D721Med (cell line): Measurements from ENCODE around the gene CAMLG.

Source experiments
- DNase-seq: peaks from one replicate; pipeline ENCODE4 v3.0.0; 2011; ENCODE audit warnings: low spot score; ENCODE audit not compliant: insufficient read length
- FAIRE-seq: peaks from 2 replicates; lab custom pipeline; 2011; peaks lifted over from hg19 to GRCh38; lab: Jason Lieb, UNC
- TF ChIP-seq, protein P1 (sequence below): IDR thresholded peaks from 2 replicates; pipeline ENCODE4 v1.5.1; 2012; ENCODE audit warnings: mild to moderate bottlenecking, control low read depth; ENCODE audit not compliant: insufficient read depth; ENCODE audit errors: missing control alignments

Gene CAMLG

DNA sequence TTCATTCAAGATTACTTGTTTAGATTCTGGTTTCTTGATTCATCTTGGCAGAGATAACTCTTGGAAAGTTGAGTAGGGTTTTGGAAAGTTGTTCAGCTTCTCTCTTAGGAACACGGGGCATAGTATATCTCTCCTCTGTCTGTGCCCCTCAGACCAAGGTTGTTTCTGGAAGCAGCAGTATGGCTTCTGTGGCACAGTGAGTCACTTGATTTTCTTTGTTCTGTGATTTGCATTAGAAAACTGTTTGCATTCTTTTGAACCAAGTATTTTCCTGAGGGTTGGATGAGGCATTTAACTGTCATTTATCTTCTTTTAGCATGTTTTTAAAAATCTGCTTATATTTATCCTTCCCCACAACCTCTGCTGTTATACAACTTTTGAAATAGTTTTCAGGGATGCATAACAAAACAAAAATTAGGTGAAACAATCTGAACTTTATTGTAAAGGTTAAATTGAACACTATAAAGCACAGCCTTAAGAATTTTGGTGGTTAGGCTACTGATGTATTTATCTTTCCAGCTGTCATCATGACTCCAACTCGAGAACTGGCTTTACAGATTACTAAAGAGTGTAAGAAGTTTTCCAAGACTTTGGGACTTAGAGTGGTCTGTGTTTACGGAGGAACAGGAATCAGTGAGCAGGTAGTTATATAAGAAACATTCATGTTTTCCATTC, 46.7 kb downstream of the CAMLG start:
- DNase-seq (no peak), FAIRE-seq (no peak)
- TF ChIP-seq, protein P1, sequence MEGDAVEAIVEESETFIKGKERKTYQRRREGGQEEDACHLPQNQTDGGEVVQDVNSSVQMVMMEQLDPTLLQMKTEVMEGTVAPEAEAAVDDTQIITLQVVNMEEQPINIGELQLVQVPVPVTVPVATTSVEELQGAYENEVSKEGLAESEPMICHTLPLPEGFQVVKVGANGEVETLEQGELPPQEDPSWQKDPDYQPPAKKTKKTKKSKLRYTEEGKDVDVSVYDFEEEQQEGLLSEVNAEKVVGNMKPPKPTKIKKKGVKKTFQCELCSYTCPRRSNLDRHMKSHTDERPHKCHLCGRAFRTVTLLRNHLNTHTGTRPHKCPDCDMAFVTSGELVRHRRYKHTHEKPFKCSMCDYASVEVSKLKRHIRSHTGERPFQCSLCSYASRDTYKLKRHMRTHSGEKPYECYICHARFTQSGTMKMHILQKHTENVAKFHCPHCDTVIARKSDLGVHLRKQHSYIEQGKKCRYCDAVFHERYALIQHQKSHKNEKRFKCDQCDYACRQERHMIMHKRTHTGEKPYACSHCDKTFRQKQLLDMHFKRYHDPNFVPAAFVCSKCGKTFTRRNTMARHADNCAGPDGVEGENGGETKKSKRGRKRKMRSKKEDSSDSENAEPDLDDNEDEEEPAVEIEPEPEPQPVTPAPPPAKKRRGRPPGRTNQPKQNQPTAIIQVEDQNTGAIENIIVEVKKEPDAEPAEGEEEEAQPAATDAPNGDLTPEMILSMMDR, result no peak

DNA sequence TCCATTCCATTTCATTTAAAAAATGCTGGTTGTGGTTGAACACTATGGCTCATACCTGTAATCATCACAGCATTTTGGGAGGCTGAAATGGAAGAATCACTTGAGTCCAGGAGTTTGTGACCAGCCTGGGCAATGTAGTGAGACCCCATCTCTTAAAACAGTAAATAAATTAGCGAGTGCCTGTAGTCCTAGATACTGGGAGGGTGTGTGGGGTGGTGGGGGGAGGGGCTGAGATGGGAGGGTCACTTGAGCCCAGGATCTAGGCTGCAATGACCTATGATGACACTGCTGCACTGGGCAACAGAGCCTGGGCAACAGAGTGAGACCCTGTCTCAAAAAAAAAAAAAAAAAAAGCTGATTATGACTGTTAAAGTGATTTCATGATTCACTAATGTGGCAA, 49.3 kb downstream of the CAMLG start:
- DNase-seq, result no peak
- TF ChIP-seq, protein P1, result no peak
- no peak for FAIRE-seq

DNA sequence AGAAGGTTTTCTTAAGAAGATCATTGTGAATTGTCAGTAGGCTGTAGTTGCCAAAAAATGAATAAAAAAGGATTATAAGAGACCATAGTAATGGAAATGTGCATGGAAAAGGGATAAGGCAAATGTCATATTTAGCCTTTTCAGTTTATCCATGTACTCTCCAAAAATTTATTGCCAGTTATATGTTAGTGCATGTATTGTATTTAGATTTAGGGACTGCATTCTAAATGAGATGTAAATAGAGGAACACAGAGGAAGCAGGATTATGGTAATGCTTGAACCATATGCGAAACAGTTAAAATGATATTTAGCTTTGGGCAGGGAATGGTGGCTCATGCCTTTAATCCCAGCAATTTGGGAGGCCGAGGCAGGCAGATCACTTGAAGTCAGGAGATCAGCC, 53.2 kb downstream of the CAMLG start:
- TF ChIP-seq, protein P1, result no peak
- DNase-seq (no peak), FAIRE-seq (no peak)

DNA sequence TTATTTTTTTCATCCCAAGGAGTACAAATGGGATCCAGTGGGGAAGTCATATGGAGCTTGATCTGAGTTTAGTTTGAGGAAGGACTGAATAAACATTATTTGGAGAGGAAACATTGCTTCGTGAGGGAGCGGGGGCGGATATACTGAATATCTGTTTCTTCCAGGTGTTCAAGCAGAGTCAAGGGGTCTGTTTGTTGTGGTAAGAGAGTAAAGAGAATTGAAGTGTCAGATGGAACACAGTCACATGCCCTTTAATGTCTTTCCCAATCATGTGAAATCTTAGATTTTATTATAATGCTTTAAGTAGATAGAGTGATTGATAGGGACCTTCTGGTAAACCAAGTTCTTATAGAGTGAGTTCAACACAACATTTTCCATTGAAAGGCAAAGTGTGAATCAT, 53.9 kb downstream of the CAMLG start:
- TF ChIP-seq, protein P1, result no peak
- no peak for FAIRE-seq
- no peak for DNase-seq

DNA sequence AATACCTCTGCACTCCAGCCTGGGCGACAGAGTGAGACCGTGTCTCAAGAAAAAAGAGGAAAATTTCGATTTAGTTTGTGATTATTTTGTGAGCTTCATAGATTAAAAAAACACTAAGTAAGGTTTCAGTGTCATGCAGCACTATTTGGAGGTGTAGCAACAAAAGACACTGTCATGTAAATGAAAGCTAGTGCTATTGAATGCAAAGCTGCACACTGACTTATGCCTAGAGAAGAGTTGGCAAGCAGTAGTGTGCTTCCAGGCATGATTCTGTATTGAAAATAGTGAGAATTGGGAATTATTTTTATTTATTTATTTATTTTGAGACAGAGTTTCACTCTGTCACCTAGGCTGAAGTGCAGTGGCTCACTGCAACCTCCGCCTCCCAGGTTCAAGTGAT, 54.8 kb downstream of the CAMLG start:
- DNase-seq, result no peak
- TF ChIP-seq, protein P1, result no peak
- FAIRE-seq, result no peak

DNA sequence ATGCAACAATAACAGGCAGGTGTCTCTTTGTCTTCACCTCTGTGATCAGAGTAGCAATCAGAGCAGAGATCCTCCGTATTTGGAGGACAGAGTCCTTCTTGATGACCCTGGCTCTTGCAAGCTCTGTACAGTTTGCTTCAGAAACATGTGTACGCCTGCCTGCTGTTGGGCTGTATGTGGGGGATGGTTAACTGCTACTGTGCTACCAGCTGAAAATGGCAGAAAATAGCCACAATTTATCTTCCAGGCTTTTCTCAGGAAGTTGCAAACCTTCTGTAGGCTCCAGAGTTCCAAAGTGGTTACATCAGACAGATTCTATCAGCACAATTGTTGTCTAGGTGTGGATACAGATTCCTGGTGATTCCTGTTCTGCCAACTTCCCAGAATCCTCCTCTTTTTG, 55.7 kb downstream of the CAMLG start:
- DNase-seq (no peak), FAIRE-seq (no peak)
- TF ChIP-seq, protein P1, result no peak

DNA sequence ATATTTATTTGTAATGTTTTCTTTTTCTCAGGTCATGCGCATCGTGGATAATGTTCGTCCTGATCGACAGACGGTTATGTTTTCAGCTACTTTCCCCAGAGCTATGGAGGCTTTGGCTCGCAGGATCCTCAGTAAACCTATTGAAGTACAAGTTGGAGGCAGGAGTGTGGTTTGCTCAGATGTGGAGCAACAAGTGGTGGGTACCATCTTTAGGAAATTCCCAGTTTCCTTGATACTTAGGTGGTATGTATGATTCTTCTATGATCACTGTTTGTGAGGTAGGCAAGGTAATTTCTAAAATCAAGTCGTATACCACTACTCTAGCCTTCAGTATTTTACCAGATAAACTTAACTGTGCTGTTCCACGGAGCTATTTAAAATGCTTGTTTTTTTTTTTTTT, 56.5 kb downstream of the CAMLG start:
- TF ChIP-seq, protein P1, result no peak
- FAIRE-seq (no peak), DNase-seq (no peak)
